Adipose tissue (tissue), 3 donors: ENCODE measurements around the gene SFXN1. TPM values are rescaled to one million over a fixed set of nuclear protein-coding genes. Genes with fewer than 3 reads are reported as not detected.
"Not testable (repeated sequence)": the region's sequence is repeated elsewhere in the genome, so short reads cannot be mapped to it uniquely, and the experiment has no call there.

Experiments
- H3K27ac ChIP-seq: one replicate; pipeline ENCODE4 v1.5.1; 2013; ENCODE audit warnings: low read depth, low read length
- WGBS, 3 donors: extraction: QIAGEN DNeasy Blood & Tissue Kit; methylation state at CpG; one replicate each; pipeline ENCODE4 v1.1.7; 2013; 5-methylcytosine and 5-hydroxymethylcytosine counted together
- polyA plus RNA-seq, 3 donors: library from polyadenylated mRNA; stranded (reverse); fragments of 200-250 nt; gene quantifications; one replicate each; pipeline ENCODE4 v1.2.3, GENCODE V29; 2013
- donor health status: healthy with polysubstance abuse.
- donor health status: Bipolar disorder and iron deficiency.
- donor health status: healthy.

The SFXN1 gene
- polyA plus RNA-seq, 3 donors: 5.9 to 9.8 (median 8.8) TPM

- H3K27ac ChIP-seq: no peak overlapping the region
Measured at GRCh38 chr5:175523292-175523691, 44.9 kb downstream of the SFXN1 start.

GRCh38 chr5:175524211-175524610, 45.9 kb downstream of the SFXN1 start:
- WGBS, 3 donors: 87 to 100% (median 95%) methylated on average over 1 of the region's 1 CpG

GRCh38 chr5:175526691-175527090, 48.3 kb downstream of the SFXN1 start:
- WGBS, 3 donors: 94 to 96% (median 94%) methylated on average over 6 of the region's 6 CpGs
- no peak overlapping the region for H3K27ac ChIP-seq

More at GRCh38 chr5:175524211-175524610, 45.9 kb downstream of the SFXN1 start:
- H3K27ac ChIP-seq: no peak overlapping the region

GRCh38 chr5:175531361-175531760, 53.0 kb downstream of the SFXN1 start:
- 56 to 67% (median 60%) methylated on average over 2 of the region's 2 CpGs for WGBS, 3 donors

GRCh38 chr5:175534070-175534932, 55.9 kb downstream of the SFXN1 start:
- no peak overlapping the region for H3K27ac ChIP-seq
- WGBS, 3 donors: 4 to 6% (median 5%) methylated on average over 32 of the region's 32 CpGs

More at GRCh38 chr5:175531361-175531760, 53.0 kb downstream of the SFXN1 start:
- no peak overlapping the region for H3K27ac ChIP-seq

- WGBS, 3 donors: 74 to 79% (median 74%) methylated on average over 3 of the region's 3 CpGs
- H3K27ac ChIP-seq: not testable (repeated sequence)
Measured at GRCh38 chr5:175535331-175535730, 57.0 kb downstream of the SFXN1 start.

- H3K27ac ChIP-seq: no peak overlapping the region
- 64 to 87% (median 67%) methylated on average over 3 of the region's 3 CpGs for WGBS, 3 donors
Measured at GRCh38 chr5:175535796-175536195, 57.4 kb downstream of the SFXN1 start.

GRCh38 chr5:175538576-175538975, 60.2 kb downstream of the SFXN1 start:
- H3K27ac ChIP-seq: no peak overlapping the region
- 87 to 89% (median 88%) methylated on average over 5 of the region's 5 CpGs for WGBS, 3 donors

GRCh38 chr5:175539936-175540335, 61.6 kb downstream of the SFXN1 start:
- no peak overlapping the region for H3K27ac ChIP-seq
- 78 to 88% (median 83%) methylated on average over 2 of the region's 2 CpGs for WGBS, 3 donors

GRCh38 chr5:175541264-175541663, 62.9 kb downstream of the SFXN1 start:
- 57 to 64% (median 61%) methylated on average over 4 of the region's 4 CpGs for WGBS, 3 donors
- no peak overlapping the region for H3K27ac ChIP-seq

- H3K27ac ChIP-seq: no peak overlapping the region
- 43 to 62% (median 48%) methylated on average over 5 of the region's 5 CpGs for WGBS, 3 donors
Measured at GRCh38 chr5:175542232-175542965, 64.0 kb downstream of the SFXN1 start.

- 69 to 72% (median 71%) methylated on average over 1 of the region's 1 CpG for WGBS, 3 donors
- no peak overlapping the region for H3K27ac ChIP-seq
Measured at GRCh38 chr5:175542966-175543235, 64.5 kb downstream of the SFXN1 start.

GRCh38 chr5:175544108-175544511, 65.8 kb downstream of the SFXN1 start:
- WGBS, 3 donors: 97 to 100% (median 97%) methylated on average over 1 of the region's 1 CpG
- H3K27ac ChIP-seq: no peak overlapping the region

GRCh38 chr5:175544586-175544985, 66.2 kb downstream of the SFXN1 start:
- WGBS, 3 donors: 93 to 95% (median 94%) methylated on average over 5 of the region's 5 CpGs
- H3K27ac ChIP-seq: no peak overlapping the region

- no peak overlapping the region for H3K27ac ChIP-seq
Measured at GRCh38 chr5:175547842-175548241, 69.5 kb downstream of the SFXN1 start.

- no peak overlapping the region for H3K27ac ChIP-seq
- 58 to 65% (median 58%) methylated on average over 15 of the region's 15 CpGs for WGBS, 3 donors
Measured at GRCh38 chr5:175548626-175549311, 70.4 kb downstream of the SFXN1 start.

- 71 to 84% (median 75%) methylated on average over 4 of the region's 4 CpGs for WGBS, 3 donors
- no peak overlapping the region for H3K27ac ChIP-seq
Measured at GRCh38 chr5:175550055-175550805, 71.9 kb downstream of the SFXN1 start.

- no peak overlapping the region for H3K27ac ChIP-seq
- WGBS, 3 donors: 60 to 85% (median 64%) methylated on average over 4 of the region's 4 CpGs
Measured at GRCh38 chr5:175551266-175551665, 72.9 kb downstream of the SFXN1 start.

GRCh38 chr5:175554296-175554695, 75.9 kb downstream of the SFXN1 start:
- WGBS, 3 donors: 84 to 86% (median 85%) methylated on average over 8 of the region's 8 CpGs
- H3K27ac ChIP-seq: no peak overlapping the region
